Heart left ventricle (tissue), 13 donors: ENCODE data around the gene GPR143.

Experiments
- POLR2A ChIP-seq, 2 donors: fragments of 450-650 bp; IDR thresholded peaks; one replicate each; pipeline ENCODE4 v1.6.1; 2017; ENCODE audit warnings: antibody characterized with exemption in 2 of 2, mild to moderate bottlenecking in 2 of 2, moderate library complexity in 2 of 2
- TF ChIP-seq, protein P1 (sequence below), 12 donors: fragments of 200-600 bp; sonication (generic) in 4 of 12; IDR thresholded peaks; one replicate each; pipeline versions ENCODE4 v1.5.0 to v1.8.0; 2018 to 2022; ENCODE audit warnings: antibody characterized with exemption in 12 of 12, mild to moderate bottlenecking in 5 of 12
- donor health status: ischemic (EF 13 %, LVEDD 7.1; RV severe dilation, severe dysfunction).
- donor health status: DM: no; HTN: yes; CAD: no.
- donor health status: DM: no; HTN: no; CAD: no.
- donor health status: ischemic (EF 25% LVEDD 6.9; RV normal size, moderate dysfunction).
- donor health status: ischemic (EF 25% LVEDD 5.7; RV mildly dilated, moderate dysfunction).
- donor health status: ischemic (EF 35%, LVEDD 5.7; RV mildly dilated, moderate dysfunction).
- donor health status: nonischemic (EF 11% LVEDD 7.7; RV severe dilation, severe dysfunction).
- donor health status: DM: yes; HTN: yes; CAD: no.
- donor health status: PGD.
- donor health status: ischemic (EF 29% LVEDD 5.4; RV normal size, mild dysfunction).
- donor health status: nonischemic (EF 23%, LVEDD 6.1; RV moderate dilation, normal function).

GRCh38 chrX:9676306-9676705, 89.3 kb downstream of the GPR143 start:
- TF ChIP-seq POLR2A (IDR thresholded peaks at IDR 0.05) = no peak
- TF ChIP-seq, protein P1, sequence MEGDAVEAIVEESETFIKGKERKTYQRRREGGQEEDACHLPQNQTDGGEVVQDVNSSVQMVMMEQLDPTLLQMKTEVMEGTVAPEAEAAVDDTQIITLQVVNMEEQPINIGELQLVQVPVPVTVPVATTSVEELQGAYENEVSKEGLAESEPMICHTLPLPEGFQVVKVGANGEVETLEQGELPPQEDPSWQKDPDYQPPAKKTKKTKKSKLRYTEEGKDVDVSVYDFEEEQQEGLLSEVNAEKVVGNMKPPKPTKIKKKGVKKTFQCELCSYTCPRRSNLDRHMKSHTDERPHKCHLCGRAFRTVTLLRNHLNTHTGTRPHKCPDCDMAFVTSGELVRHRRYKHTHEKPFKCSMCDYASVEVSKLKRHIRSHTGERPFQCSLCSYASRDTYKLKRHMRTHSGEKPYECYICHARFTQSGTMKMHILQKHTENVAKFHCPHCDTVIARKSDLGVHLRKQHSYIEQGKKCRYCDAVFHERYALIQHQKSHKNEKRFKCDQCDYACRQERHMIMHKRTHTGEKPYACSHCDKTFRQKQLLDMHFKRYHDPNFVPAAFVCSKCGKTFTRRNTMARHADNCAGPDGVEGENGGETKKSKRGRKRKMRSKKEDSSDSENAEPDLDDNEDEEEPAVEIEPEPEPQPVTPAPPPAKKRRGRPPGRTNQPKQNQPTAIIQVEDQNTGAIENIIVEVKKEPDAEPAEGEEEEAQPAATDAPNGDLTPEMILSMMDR (IDR thresholded peaks at IDR 0.05) = no peak
